Ishikawa (cell line): ENCODE measurements around the gene COL2A1.

ENCODE experiments used
- CEBPB ChIP-seq: IDR thresholded peaks from 2 replicates; pipeline ENCODE4 v1.6.1; 2012
- CREB1 ChIP-seq: IDR thresholded peaks from 2 replicates; pipeline ENCODE4 v1.6.1; 2012; ENCODE audit warnings: low read depth
- EGR1 ChIP-seq: IDR thresholded peaks from 2 replicates; pipeline ENCODE4 v1.6.1; 2012
- EP300 ChIP-seq: IDR thresholded peaks from 2 replicates; pipeline ENCODE4 v1.6.1; 2012; ENCODE audit warnings: borderline replicate concordance
- FOXM1 ChIP-seq: IDR thresholded peaks from 2 replicates; pipeline ENCODE4 v1.6.1; 2012; ENCODE audit warnings: low read depth, borderline replicate concordance
- MAX ChIP-seq: IDR thresholded peaks from 2 replicates; pipeline ENCODE4 v1.6.1; 2012
- NFIC ChIP-seq: IDR thresholded peaks from 2 replicates; pipeline ENCODE4 v1.6.1; 2012
- RAD21 ChIP-seq: IDR thresholded peaks from 2 replicates; pipeline ENCODE4 v1.6.1; 2012; ENCODE audit warnings: low read depth
- REST ChIP-seq: IDR thresholded peaks from 2 replicates; pipeline ENCODE4 v1.6.1; 2012; ENCODE audit warnings: low read depth, mild to moderate bottlenecking
- TAF1 ChIP-seq: IDR thresholded peaks from 2 replicates; pipeline ENCODE4 v1.6.1; 2012; ENCODE audit warnings: low read depth, mild to moderate bottlenecking
- TCF12 ChIP-seq: IDR thresholded peaks from 2 replicates; pipeline ENCODE4 v1.6.1; 2012; ENCODE audit warnings: low read depth
- TEAD4 ChIP-seq: IDR thresholded peaks from 2 replicates; pipeline ENCODE4 v1.6.1; 2012
- YY1 ChIP-seq: IDR thresholded peaks from 2 replicates; pipeline ENCODE4 v1.6.1; 2012; ENCODE audit warnings: low read depth
- ZBTB7A ChIP-seq: IDR thresholded peaks from 2 replicates; pipeline ENCODE4 v1.6.1; 2012; ENCODE audit warnings: low read depth
- TF ChIP-seq, protein P1 (sequence below): IDR thresholded peaks from 2 replicates; pipeline ENCODE4 v1.6.1; 2012

Gene COL2A1

GRCh38 chr12:48039151-48039550 is 34.9 kb upstream of the COL2A1 start:
- TF ChIP-seq TEAD4 (no peak), EGR1 (no peak), CREB1 (no peak), NFIC (no peak), MAX (no peak), TAF1 (no peak), FOXM1 (no peak), RAD21 (no peak), YY1 (no peak), TCF12 (no peak), ZBTB7A (no peak), REST (no peak), CEBPB (no peak)
- TF ChIP-seq, protein P1, sequence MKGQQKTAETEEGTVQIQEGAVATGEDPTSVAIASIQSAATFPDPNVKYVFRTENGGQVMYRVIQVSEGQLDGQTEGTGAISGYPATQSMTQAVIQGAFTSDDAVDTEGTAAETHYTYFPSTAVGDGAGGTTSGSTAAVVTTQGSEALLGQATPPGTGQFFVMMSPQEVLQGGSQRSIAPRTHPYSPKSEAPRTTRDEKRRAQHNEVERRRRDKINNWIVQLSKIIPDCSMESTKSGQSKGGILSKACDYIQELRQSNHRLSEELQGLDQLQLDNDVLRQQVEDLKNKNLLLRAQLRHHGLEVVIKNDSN = no peak

DNA sequence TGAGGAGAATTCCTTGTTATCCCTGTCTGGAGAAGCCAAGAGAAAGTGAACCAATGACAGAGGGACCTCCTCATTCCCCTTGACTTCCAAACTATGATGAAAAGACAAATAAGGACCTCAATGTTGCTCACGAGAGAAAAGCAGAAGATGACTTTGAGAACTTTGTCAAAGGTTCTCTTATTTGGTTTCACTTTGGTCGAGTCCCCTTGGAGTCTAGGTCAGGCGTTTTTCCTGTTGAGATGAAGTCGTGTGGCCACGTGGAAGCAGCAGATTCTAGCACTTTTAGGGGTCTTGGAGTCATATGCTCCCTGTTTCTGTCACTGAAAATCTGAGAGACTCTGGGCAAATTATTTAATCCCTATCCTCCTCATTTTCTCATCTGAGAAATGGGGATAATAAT is 33.8 kb upstream of the COL2A1 start:
- TF ChIP-seq, protein P1 = no peak
- TF ChIP-seq CEBPB (no peak), EGR1 (no peak), TCF12 (no peak), MAX (no peak)

DNA sequence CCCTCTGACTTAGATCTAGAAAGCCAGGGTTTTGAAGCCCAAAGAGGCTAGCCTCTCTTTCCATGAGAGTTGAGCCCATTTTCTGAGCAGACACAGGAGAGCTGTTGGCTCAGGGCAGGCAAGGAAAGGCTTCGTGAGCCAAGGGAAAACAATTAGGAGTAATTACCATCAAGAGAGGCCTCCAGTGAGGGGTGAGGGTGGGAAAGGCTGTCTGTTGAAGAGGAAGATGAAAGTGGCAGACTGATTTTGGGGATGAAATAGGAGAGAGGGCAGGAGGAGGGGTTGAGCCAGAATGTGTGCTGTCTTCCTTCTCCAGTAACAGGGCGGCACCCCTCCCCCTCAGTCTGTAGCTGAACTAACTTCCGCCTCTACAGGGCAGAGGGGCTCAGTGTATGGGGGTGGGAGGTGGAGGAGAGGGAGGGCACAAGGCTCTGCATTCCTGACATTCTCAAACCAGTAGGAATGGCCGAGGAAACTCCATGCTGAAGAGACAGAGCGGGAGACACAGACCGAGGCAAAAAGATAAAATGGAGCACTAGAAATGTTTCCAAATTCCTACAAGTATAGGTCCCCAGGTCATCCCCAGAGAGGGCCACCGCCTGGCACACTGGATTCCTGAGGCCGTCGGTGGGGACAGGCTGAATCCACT is 33.1 kb upstream of the COL2A1 start:
- TF ChIP-seq TEAD4 (peak; percentile 47; the same call in 1 of the 2 replicates), TAF1 (no peak)

DNA sequence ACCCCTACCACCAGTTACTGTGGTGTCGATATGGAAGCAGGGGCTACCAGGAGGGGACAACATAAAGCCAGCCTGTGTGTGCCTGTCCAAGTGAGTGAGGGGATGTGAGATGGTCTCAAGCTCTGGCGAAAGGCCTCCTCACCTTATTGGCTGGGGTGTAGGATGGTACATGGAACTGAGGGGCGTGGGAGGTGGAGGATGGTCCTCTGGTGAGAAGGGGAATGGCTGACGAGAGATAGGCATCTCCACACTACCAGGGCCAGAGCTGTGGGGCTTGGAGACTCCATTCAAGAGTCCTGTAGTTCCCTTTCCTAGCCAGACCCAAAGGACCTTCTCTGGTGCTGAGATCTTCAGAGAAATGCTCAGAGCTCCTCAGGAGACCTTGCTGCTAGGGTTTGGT is 32.5 kb upstream of the COL2A1 start:
- no peak for TF ChIP-seq MAX

DNA sequence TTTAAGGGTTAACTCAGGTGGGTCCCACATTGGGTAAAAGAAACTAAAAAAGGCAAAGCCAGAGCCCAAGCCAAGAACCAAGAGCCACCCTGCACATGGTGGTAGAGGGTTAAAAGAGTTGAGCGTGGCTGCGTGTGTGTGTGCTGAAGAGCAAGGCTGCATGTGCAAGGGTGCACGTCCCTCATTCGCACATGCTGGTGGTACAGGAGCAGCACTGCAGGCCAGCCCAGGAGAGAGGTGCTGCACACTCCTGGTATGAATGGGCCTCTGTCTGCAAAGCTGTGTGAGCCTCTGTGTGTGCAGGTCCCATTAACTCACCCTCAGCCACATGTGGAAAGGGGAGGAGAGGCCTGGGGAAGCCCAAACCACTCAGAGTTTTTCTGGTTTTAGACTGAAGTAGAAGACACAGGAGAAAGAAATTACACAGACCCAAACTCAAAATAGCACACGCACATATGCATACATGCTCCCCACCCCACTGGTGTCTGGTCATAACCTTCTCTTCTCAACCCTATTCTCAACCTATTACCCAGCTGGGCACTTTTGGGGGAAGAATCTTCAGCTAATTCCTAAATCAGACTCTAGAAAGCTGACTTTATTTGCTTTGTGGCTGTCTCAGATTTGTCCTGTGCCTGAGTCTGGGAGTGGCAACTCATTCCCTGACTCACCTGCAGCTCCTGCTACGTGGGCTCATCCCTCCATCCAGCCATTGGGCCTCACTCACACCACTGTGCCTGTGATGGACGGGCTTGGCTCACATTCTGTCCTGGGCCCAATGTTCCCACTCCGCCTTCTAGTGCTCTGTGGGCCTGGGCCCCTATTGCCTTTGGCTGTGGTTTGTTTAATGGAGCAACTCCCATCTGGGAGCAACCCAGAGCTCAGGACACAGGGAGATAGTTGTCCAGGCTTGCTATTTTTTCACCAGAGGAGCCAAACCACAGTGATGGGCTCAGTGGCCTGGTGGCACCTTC is 30.8 kb upstream of the COL2A1 start:
- TF ChIP-seq YY1 = no peak
- TF ChIP-seq CREB1 = no peak
- no peak for TF ChIP-seq CEBPB
- TF ChIP-seq EP300 = no peak
- no peak for TF ChIP-seq MAX

- TF ChIP-seq MAX (no peak), EGR1 (no peak)
Observed at GRCh38 chr12:48033451-48033850, 29.2 kb upstream of the COL2A1 start.

DNA sequence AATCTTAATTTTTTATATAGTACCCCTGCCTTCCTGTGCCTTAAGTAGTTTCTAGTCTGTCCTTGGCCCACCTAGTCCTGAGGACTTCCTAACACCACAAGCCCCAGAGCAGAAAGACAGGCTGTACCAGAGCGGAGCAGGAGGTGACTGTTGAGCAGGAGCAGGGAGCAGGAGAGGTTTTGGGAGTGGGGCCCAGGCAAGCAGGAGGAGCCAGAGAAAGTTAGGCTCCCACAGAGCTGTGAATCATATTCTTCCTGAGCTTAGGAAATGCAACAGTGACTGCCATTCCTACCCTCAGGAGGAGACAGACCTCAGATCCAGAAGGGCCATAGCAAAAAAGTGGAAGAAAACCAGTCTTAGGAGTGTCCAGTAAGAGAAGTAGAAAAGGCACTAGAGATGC is 28.3 kb upstream of the COL2A1 start:
- no peak for TF ChIP-seq TAF1
- TF ChIP-seq NFIC = no peak
- TF ChIP-seq CREB1 = no peak
- no peak for TF ChIP-seq REST
- TF ChIP-seq YY1 = no peak
- TF ChIP-seq MAX = no peak
- TF ChIP-seq EGR1 = no peak
- TF ChIP-seq CEBPB = no peak
- TF ChIP-seq FOXM1 = no peak
- TF ChIP-seq, protein P1 = no peak
- TF ChIP-seq EP300 = no peak
- TF ChIP-seq TCF12 = no peak
- no peak for TF ChIP-seq ZBTB7A
